IPS-18a (cell line): ENCODE data around the gene PRR20B.
"Not testable (repeated sequence)": the region's sequence is repeated elsewhere in the genome, so short reads cannot be mapped to it uniquely, and the experiment has no call there.

ENCODE experiments used
- H3K27ac ChIP-seq: one replicate; pipeline ENCODE4 v1.5.1; 2013; ENCODE audit warnings: low read length
- H3K27me3 ChIP-seq: one replicate; pipeline ENCODE4 v1.6.1; 2013; ENCODE audit warnings: mild to moderate bottlenecking, low read length; ENCODE audit not compliant: control insufficient read depth, insufficient read depth
- H3K36me3 ChIP-seq: one replicate; pipeline ENCODE4 v1.6.1; 2013; ENCODE audit warnings: low read depth, low read length; ENCODE audit not compliant: control insufficient read depth
- H3K4me1 ChIP-seq: one replicate; pipeline ENCODE4 v1.6.1; 2013; ENCODE audit warnings: low read depth, low read length; ENCODE audit not compliant: control insufficient read depth
- H3K4me3 ChIP-seq: one replicate; pipeline ENCODE4 v1.5.1; 2013; ENCODE audit warnings: low read length
- H3K9ac ChIP-seq: one replicate; pipeline ENCODE4 v1.6.1; 2013; ENCODE audit warnings: mild to moderate bottlenecking, low read length, moderate library complexity
- H3K9me3 ChIP-seq: one replicate; pipeline ENCODE4 v1.6.1; 2013; ENCODE audit warnings: low read depth, low read length; ENCODE audit not compliant: control insufficient read depth

Gene PRR20B

DNA sequence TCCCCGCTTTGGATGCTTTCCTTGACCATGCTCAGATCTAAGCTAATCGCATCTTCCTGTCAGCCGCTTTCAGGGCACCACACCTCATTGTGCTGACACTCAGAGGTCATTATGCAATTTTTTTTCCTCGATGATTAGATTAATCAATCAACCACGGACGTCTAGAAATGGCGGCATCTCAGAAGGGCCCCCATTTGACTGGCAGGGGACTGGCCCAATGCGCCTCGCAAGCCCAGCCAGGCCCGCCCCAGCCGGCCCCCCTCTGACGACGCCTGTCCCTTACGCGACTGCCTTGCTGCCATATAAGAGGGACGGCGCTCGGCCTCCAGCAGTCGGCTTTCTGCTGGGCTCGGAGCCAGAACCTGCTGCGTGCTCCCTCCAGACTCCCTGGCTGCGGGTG is 19.6 kb downstream of the PRR20B start, which contains the start of gene PRR20E:
Gene PRR20E (plus strand): TSS at position 301 of the 400 bp plus-strand sequence. CDS start 387 bp downstream, outside the sequence.
- H3K27ac ChIP-seq, H3K36me3 ChIP-seq, H3K4me3 ChIP-seq, H3K9ac ChIP-seq, H3K27me3 ChIP-seq, H3K9me3 ChIP-seq, H3K4me1 ChIP-seq: not testable (repeated sequence)

DNA sequence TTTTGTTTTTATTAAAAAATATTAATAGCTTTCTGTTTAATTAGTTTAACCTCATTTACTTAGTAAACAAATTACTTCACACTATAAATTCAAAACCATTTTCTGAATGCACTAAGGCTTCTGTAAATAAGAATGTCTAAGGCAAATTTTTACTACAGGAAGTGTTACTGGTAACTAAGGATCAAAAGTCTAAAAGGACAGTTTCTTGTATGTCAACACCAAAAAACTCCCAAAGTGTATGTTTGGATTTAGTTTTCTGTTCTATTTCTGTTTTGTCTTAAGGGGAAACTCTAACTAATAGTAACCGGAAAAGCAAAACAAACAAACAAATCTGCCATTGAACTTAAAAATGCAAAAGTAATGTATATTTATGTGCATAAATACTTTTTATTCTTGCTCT is 44.4 kb downstream of the PRR20B start:
- Histone ChIP-seq H3K36me3 (no peaks in the 10 kb centered on the region), H3K9me3 (no peaks in the 10 kb centered on the region), H3K9ac (no peak overlapping the region), H3K4me3 (no peak overlapping the region), H3K27ac (no peak overlapping the region), H3K27me3 (no peaks in the 10 kb centered on the region), H3K4me1 (no peaks in the 10 kb centered on the region)
